Activated gamma-delta T cell treated with Interleukin-2 at 50 U/mL for 16 hours (primary cell): ENCODE data around the gene RNF149.

Experiments
- DNase-seq: peaks from one replicate; pipeline ENCODE4 v3.0.0-alpha.2; 2020

RNF149 gene

DNA sequence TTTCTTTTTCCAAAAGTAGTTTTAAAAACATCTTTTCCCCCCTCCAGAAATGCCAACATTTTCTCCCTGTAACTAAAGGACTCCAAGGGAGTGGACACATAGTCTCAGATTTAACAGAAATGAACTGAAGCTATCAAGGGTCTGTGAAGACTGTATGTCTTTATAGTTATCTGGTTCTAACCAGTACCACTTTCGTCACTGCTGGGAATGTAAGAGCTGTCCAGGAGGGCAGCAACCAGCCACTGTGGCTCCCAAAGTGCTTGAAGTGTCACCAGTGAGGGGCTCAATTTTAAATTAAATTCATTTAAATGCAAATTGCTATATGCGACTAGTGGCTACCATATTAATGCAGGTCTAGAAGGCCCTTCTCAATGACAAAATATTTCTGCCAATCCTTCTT, 15.0 kb downstream of the RNF149 start:
- no peak for DNase-seq

GRCh38 chr2:101291973-101292372, 16.5 kb downstream of the RNF149 start:
- DNase-seq, result no peak

GRCh38 chr2:101290711-101291110, 17.8 kb downstream of the RNF149 start:
- DNase-seq, result no peak

DNA sequence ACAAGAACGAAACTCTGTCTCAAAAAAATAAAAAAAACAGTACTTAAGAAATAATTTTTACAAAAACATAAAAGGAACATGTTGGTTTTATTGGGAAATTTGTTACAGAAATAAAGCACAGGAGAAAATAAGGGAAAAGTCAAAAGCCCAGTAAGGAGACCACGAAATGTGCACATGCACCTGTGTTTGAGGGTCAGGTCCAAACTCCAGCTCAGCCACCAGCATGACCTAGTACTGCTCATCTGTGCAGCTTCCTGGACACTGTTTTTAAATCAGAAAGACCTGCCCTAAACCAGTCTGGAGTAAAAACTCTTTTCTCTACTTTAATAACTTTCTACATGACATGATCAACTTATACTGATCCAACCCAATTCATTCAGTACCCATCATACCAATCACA, 21.2 kb downstream of the RNF149 start:
- no peak for DNase-seq

DNA sequence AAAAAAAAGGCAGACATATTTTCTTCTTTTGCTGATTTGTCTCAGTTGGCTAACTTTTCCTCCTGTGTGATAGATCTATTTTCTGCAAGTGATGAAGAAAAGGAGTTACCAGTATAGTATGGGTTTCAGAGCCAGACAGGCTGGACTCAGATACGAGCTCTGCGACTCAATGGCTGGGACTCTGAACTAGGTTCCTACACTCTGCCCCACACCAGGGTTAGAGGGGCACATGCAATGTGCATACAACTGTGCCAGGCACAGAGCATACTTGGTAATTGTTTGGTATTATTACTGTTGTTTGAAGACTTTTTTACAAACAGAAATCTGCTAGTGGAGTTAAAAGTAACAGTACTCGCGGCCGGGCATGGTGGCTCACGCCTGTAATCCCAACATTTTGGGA, 21.8 kb downstream of the RNF149 start:
- DNase-seq, result no peak

- DNase-seq, result no peak
These were observed 25.5 kb downstream of the RNF149 start for GRCh38 chr2:101282980-101283379.

DNA sequence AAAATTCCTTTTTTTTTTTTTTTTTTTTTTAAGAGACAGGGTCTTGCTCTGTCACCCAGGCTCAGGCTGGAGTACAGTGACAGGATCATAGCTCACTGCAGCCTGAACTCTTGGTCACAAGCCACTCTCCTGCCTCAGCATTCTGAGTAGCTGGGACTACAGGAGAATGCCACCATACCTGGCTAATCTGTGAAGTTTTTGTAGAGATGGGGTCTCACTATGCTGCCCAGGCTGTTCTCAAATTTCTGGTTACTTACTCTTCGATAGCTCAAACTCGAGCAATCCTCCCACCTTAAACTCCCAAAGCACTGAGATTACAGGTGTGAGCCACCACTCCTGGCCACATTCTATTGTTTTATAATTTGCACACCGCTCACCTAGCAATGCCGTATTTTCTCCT, 27.0 kb downstream of the RNF149 start:
- no peak for DNase-seq

GRCh38 chr2:101278925-101279324, 29.6 kb downstream of the RNF149 start:
- no peak for DNase-seq

DNA sequence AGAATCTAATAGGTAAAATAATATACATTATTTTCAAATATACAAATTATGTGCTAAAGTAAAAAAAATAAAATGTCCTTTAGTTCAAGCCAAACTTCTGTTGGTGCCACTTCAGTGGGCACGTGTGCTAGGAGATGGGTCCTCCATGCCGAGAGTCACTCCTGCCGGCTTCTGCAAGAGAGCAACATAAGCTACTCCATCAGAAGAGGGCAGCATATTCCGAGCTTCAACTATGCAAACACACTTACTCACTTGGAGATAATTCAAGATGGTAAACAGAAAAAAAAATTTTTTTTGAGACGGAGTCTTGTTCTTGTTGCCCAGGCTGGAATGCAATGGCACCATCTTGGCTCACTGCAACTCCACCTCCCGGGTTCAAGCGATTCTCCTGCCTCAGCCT, 31.4 kb downstream of the RNF149 start:
- no peak for DNase-seq

DNA sequence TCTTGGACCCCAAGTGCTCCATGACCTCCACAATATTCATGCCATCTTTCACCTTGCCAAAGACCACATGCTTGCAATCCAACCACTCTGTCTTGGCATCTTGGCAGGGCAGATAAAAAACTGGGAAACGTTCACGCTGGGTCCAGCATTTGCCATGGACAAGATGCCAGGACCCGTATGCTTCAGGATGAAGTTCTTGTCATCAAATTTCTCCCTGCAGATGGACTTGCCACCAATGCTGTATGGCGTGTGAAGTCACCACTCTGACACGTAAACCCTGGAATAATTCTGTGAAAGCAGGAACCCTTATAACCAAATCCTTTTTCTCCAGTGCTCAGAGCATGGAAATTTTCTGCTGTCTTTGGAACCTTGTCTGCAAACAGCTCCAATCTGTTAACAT, 34.4 kb downstream of the RNF149 start:
- DNase-seq, result no peak

GRCh38 chr2:101273056-101273455, 35.4 kb downstream of the RNF149 start:
- DNase-seq, result no peak

DNA sequence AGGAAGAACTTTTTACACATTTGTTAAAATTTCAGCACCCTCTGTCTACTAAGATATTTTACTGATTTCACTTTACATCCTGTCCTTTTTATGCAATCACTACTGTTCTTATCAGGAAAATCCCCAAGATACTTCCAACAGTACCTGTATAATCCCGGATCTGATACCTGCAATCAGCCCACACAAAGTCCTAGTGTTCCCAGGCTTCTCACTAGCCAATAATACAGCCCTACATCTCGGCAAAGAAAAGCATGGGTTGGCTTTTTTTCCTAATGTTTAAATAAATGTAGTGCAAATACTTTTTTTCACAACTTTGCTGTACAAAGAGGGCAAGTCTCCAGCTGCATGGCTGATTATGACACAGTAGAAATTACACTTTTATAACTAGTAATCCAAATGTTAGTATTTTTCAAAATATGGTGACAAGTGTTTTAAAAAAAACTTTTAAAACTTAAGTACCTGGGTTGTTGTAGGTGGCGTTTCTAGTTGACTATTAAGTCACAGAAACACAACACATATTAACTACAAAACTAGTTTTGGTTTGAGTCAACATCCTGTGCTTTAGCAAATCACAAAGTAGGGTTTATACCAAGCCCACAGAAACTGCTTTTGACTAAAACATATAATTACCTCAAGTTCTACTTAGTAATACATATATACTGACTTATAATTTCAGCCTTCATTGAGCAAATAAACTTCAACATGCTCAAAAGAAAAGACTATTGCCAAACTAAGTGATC, 36.3 kb downstream of the RNF149 start:
- no peak for DNase-seq

DNA sequence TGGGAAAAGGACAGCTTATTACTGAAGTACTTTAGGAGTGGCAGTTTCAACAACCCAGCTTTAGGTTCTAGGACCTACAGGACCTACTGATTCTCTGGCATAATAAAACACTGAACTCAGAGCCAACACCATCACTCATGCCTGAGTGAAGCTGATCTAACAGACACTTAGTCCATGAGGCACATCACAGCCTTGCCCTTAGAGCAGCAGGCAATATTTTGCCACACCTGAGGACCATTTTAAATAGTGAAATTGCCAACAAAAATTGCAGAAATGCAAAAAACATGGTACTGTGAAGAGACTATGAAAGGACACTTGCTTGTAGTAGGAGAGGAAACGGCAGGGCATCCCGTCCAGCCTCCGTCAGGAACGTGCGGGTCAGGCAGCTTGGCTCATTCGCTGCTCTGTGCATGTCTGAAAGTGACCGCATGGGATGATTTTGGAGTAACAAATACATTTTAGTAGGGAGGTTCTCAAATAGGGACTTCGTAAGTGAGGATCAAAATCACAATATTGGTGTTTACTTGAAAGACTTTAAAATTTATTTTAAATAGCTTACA, 37.7 kb downstream of the RNF149 start:
- no peak for DNase-seq

DNA sequence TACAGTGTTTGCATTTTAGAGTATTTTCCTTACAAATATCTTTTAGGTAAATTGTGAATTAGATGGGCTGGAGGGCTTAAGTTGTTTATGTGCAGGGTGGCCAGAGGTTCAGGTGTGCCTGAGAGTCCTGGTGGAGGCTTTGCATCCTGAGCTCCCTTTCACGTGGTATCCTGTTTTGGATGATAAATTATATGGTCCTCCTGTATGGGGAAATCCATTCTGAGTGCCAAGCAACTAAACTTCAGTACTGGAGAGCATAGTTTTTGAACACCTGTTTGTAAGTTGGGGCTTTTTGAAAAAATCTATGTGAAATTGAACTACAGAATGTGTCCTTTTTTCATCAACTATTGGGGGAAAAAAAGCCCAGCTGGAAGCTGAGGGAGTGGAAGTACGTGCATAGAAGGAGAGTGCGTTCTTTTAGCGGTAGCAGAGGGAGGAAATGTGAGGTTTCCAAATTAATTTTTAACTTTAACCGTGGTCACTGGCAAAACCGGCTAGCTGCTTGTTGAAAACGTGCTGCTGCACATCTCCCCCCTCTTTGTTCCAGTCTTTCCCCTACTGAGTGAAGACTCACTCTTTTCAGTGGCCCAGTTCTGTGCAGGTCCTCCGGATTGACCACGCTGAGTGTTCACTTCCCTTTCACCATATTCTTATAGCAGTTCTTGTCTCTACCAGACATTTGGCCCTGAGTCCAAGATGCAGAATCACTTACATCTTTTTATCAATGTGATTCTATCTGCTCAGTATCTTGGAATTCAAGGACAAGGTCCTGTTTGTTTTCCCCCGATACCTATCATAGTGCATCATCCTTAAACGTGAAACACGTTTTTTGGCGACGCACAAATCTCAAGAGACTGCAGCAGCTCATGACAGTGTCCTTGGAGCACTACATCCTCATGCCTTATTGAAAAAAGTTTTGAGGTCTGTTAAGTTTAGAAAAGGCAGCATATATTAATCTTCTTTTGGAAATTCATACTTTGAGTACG, 40.5 kb downstream of the RNF149 start:
- DNase-seq, result no peak

GRCh38 chr2:101265893-101266499, 42.5 kb downstream of the RNF149 start:
- DNase-seq, result no peak

GRCh38 chr2:101264360-101264939, 44.1 kb downstream of the RNF149 start:
- DNase-seq, result no peak

- no peak for DNase-seq
These were observed 45.1 kb downstream of the RNF149 start for GRCh38 chr2:101263377-101263800.

DNA sequence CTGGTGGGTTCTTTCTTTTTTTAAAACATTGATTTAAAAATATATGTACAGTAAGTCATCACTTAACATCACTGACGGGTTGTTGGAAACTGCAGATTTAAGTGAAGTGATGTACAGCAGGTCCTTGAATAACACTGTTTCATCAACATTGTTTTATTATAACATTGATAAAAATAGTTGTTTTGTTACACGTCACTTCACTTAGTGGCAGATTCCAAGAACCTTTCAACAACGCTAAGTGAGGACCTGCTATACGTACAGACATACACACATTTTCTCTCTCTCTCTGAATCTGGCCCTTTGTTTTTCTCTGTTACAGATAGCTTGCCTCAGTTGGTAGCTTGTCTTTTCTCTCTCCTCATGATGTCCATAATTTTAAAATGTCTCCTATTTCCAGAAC, 46.4 kb downstream of the RNF149 start:
- DNase-seq, result no peak

DNA sequence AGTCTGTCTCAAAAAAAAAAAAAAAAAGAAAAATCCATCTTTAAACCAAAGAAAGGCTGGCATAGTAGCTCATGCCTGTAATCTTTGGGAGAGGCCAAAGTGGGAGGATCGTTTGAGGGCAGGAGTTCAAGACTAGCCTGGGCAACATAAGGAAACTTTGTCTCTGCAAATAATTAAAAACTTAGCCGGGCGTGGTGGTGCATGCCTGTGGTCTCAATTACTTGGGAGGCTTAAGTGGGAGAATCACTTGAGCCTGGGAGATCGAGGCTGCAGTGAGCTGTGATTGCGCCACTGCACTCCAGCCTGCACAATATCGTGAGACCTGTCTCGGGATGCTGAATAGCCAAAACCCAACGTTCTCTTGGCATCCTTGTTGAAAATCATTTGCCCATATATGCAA, 49.7 kb downstream of the RNF149 start:
- no peak for DNase-seq

- DNase-seq, result no peak
These were observed 52.2 kb downstream of the RNF149 start for GRCh38 chr2:101256316-101256715.

DNA sequence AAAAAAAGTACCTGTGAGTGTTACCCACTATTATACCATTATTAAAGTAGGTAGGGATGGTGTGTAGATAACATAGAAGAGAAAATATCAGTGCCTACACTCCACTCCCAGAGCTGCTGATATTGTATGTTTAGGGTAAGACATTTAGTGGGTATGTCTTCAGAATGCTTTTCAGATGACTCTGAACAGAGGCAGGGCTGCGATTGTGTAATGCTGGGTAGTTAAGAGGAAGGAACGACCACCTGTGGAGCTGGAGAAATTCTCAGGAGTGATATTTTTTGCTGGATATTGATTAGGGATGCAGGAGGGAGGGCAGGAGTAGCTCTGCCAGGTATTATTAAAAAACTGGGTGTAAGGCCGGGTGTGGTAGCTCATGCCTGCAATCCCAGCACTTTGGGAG, 53.0 kb downstream of the RNF149 start:
- DNase-seq, result no peak

GRCh38 chr2:101253703-101254450, 54.6 kb downstream of the RNF149 start:
- DNase-seq, result no peak
